Dermis microvascular lymphatic vessel endothelial cell (primary cell): Measurements from ENCODE around the gene TP73. TPM values are rescaled to one million over a fixed set of nuclear protein-coding genes. Genes with fewer than 3 reads are reported as not detected.

Experiments
- DNase-seq, 2 donors: peaks; one replicate each; pipeline versions ENCODE4 v3.0.0 to v3.0.0-alpha.2; 2010; ENCODE audit warnings: low read depth in 2 of 2
- total RNA-seq: library from RNA; depleted of rRNA; stranded (reverse); fragments of >200 nt; gene quantifications from 2 replicates; pipeline ENCODE4 v1.2.1, GENCODE V29; 2014

Gene TP73
- total RNA-seq, 1 donor from 2014 or later = not detected

DNA sequence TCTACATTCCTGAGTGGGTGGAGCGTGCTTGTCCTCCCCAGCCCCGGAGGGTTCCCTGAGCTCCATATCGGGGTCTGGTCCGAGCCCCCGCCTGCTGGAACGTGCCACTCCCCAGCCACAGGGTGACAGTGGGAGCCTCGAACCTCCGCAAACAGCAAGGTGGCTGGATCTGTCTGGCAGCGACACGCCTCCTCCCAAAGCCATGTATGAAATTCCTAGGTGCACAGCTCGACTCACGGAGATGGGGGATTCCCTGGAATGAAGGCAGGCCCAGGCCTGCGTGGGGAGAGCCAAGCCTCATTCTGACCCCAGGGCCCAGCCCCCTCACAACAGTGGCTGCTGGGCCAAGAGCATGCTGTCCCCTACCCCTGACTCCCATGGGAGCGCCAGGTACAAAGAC is 32.9 kb downstream of the TP73 start:
- no peak for DNase-seq

DNA sequence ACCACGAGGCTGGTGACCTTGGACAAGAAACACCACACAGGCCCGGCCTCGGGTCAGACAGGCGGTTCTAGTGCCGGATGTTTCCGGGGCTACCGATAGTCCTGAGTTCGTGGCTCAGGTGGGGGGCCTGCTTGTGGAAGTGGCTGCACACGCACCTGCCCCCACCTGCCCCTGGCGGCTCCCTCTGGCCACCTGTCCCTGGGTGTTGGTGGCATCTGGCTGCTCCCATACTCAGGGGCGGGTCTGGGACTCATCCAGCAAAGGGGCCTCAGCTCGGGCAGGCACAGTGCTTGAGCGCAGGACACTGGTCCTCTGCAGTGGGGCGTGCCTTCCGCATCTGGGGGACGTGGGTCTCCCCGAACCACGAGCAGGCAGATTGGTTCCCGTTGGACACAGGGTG is 33.6 kb downstream of the TP73 start:
- DNase-seq = no peak

DNA sequence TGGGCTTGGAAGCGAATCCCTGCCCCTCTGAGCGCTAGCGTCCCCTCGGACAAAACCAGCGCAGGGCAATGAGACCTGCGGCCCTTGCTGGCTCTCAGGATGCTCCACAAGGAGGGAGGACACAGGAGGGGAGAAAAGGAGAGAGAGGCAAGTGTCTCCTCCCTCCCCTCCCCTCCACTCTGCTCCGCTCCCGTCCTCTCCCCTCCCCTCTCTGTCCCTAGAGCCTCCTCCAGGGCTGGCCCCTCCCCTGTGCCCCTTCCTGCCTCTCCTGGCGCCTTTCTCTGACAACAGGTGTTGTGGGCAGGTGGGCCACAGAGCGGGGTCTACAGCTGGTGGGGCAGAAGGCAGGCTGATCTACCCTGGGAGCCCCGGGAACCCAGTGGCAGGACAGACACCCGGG is 35.2 kb downstream of the TP73 start:
- DNase-seq = no peak

DNA sequence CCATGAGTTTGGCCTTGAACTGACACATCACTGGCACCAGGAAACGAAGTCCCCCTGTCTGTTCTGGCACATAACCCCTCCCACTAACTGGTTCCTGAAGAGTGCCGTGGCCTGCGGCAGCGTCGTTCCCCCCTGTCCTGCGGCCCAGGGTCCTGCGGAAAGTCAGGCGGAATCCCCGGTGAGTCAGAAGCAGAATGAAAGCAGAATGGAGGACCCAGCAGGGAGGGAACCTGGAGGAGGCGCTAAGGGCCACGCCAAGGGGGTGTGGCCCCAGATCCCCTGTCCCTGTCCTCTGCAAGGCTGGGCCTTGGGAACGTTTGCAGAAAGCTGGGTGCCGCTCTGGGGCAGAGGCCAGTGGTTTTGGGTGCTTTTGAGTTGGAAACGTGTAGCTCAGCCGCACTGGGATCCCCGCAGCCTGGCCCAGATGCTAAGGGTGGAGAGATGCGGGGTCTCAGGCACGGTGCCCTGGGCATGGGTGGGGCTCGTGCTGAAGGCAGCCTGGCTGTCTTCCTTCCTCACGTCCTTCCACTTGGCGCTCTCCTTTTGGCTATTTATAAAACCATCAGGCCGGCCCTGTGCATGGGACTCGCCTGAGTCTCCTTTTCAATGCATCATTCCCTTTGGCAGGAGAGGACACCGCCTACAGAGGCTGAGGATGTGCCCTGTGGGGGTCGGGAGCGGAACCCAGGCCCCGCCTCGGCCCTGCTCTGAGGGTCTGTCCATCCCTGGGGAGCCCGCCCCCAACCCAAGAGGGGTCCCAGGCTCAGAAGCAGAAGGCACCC is 36.2 kb downstream of the TP73 start:
- DNase-seq = no peak

DNA sequence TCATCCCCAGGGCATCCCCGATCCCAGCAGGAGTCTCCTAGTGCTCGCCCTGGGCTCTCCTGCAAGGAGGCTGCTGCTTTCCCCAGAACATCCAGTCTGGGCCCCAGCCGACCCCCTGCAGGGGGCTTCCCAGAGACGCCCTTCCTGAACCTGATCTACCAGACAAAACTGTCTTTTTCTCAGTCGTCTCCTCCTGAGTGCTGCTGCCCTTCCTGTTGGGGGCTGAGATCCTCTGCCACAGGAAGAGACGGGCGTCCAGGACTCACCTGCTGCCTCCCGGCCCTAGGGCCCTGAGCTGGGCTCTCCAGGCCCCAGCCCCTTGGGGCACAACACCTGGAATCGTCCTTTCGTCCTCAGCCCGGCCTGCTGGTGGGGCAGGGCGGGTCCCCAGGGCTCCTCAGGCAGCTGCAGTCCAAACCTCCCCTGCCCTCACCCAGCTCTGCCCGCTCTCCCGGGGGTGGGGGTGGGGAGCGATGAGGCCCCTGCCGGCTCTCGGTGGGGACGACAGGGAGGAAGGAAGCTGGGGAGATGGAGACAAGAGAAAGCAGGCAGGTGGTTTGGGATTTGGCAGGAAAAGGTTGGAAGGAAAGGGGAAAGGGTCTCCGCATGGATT is 36.9 kb downstream of the TP73 start:
- no peak for DNase-seq

DNA sequence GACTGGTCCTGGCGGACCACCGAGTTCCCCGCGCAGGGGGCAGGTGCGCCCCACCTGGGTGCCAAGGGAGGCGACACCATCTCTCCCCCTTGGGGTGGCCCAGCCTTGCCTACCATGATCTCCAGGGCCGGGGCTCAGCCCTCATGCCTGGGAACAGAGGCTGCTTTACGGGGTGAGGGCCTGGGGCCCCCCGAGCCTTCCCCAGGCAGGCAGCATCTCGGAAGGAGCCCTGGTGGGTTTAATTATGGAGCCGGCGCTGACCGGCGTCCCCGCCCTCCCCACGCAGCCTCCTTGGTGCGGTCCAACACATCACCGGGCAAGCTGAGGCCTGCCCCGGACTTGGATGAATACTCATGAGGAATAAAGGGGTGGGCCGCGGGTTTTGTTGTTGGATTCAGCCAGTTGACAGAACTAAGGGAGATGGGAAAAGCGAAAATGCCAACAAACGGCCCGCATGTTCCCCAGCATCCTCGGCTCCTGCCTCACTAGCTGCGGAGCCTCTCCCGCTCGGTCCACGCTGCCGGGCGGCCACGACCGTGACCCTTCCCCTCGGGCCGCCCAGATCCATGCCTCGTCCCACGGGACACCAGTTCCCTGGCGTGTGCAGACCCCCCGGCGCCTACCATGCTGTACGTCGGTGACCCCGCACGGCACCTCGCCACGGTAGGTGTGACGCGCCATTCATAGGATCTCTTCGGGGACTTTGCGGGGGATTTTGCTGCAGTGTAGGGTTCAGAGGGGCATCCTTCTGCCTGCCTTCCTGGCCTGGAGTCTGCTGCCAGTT is 38.2 kb downstream of the TP73 start:
- no peak for DNase-seq

DNA sequence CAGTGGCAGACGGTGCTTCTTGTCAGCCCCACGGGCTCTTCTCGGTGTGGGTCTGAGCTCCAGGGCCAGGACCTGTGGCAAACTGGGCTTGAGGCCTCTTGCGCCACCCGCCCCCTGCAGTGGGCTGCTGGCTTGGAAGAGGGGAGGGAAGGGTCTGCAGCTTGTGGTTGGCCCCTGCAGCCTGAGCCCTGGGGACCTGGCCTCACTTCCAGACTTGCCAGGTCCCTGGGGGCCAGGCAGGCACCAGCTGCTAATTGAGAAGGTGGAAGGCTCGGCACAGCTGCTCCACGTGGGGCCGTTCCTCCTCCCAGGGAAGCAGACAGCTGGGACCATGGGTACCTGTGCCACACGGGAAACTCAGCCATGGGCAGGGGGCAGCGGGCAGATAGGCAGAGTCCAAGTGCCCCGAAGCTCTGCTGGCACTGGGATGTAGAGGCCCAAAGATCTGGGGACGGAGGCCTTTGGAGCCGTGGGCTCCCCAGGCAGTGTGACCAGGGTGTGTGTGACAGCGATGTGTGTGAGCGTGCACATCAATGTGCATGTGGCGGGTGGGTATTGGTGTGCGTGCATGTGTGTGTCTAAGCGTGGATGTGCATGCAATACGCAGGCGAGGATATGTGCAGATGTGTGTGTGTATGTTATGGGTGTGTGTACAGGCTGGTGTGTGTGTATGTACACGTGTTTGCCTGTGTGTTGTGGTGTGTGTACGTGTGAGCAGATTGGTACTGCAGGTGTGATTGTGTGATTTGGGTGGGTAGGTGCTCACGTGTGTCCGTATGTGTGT is 39.3 kb downstream of the TP73 start:
- no peak for DNase-seq

DNA sequence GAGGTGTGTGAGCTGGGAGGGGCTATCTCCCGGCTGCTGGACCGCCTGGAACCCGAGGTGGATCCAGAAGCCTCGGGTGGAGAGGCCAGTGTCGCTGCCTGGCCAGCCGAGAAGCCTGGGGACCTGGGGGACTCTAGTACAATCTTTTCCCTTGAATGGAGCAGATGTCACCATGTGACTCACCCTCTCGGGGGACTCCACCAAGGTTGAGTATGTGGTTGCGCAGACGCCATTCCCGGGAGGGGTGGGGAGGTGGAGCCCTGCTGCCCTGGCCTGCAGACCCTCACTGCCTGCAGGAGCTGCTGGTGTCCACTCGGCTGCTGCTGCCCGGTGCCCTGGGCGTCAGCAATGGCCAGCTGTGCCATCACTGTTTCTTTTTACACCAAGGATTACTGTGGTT is 40.3 kb downstream of the TP73 start:
- DNase-seq = no peak

DNA sequence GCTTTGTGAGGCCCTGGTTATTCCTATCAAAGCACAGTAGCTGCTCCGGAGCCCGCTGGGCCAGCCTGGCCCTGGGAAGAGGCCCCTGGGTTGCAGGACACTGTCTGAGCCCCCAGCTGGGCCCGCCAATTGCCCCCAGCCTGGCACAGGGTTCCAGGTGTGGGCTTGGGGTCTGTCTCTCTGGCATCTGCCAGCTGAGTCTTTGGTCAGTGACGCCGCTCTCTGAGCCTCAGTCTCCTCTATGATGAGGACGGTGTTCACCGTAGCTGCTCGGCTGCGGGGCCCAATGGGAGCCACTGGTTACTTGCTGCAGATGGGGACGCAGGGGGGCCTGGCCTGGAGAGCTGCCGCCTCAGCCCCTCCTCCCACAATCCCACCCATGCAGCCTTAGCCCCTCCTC is 41.0 kb downstream of the TP73 start:
- no peak for DNase-seq

DNA sequence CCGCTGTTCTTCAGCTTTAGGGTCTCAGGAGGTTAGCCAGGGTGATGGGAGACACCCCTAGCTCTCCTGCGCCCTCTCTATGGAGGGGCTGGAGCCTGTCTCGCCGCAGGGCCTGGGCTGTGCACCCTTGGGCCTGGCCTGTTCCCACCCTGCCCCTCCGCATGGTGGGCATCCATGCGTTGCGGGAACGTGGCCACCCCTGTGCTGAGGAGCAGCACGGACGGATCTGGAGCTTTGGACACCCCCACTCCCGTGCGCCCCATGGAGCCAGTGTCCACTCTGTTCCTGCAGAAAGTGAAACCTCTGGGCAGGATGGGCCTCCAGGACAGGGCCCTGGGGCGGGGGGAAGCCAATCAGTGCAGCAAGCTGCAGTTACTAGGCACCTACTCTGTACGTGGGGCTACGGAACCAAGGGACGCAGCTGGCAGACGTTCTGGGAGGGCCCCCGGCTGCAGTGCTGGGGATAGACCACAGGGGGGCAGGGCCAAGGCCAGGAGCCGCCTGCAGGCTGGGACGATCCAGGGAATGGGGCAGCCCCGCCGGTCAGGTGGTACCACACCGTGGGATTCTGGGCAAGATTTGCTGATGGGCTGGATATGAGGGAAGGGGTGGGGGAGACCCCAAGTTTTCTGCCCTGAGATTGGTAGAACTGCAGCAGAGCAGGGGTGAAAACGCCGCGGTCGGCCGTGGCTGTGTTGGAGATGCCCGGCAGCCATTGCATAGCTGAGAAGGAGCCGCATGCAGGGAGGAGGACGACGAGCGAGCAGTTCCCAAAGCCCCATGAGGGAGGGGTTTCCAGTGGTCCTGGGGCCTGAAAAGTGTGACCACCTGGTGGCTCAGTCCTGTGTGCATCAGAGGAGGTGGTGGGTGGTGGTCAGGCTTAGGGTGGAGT is 43.3 kb downstream of the TP73 start:
- peak; percentile 9 to 42 for DNase-seq

DNA sequence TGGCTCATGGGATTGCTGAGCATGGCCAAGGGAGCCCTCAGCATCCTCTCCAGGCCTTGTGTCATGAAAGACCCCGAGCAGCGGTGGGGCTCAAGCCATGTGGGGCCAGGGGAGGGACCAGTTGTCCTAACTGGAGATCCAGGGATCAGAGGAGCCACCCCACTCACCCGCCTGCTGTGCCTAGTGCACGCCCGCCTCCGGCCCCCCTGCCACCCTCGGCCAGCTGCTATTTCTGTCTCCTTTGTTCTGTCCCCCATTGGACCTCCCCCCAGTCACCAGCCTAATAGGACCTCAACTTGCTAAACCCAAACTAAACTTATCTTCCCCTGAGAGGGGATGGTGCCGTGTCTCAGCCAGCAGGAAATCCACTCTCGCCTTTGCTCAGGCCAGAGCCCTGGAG is 44.4 kb downstream of the TP73 start:
- DNase-seq = no peak

DNA sequence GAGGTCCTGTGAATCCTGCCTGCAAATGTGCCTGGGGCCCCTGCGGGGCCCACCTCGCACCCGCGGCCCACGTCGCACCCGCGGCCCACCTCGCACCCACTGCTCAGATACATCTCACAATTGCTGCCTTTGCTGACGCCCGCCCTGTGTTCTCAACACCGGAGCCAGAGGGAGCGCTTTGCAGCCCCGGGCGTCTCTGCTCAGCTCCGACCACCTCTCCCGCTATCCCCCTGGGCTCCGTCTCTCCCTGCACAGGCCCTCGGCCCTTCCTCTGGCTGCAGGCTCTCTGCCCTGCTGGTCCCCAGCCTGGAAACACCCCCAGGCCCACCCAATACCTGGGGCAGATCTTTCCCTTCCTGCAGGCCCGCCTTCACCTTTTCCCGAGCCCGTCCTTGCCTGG is 44.8 kb downstream of the TP73 start:
- no peak for DNase-seq

DNA sequence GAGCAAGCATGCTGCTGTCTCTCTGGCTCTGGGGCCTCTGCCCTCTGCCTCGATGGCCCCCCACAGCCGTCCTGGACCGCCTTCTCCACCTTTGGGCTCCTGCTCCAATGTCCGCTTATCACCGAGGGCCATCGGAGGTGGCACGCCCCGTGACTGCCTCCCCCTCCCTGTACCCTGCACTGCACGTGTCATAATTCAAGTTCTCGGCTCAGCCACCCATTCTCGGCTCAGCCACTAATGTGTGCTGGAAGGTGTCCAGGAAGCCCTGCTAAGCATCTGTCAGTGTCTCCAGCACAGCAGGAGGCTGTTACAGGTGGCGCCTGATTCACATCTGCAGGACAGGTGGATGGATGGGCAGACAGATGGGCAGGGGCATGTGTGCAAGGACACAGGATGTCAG is 45.5 kb downstream of the TP73 start:
- no peak for DNase-seq

DNA sequence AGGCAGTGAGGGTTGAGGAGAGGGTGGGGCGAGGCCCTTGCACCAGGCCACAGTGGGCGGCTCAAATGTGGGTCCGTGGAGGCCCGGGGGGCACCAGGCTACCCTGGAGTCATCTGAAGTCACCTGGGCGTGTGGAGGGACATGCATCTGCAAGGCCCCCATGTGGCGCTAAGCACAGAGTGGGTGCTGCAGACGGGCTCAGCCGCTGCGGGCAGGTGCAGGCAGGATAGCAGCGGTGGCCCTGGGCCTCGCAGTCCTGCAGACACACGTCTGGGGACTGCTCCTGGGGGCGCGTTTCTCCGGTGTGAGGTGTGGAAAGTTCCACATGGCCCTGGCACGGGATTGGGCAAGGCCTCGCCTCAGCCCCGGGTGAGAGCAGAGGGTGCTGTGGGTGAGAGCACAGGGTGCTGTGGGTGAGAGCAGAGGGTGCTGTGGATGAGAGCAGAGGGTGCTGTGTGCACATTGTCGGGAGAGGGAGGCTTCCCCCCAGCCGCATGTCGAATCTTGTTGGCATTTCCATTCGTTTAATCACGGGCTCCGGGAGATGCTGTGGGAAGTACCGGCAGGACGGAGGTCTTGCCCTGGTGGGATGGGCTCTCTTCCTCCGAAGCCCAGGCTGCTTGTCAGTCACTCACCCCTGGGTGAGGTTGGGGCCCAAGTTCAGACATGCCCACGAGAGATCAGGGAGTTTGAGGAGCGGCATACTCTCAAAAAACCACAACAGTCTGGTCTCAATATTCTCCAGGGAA is 46.5 kb downstream of the TP73 start:
- no peak for DNase-seq

DNA sequence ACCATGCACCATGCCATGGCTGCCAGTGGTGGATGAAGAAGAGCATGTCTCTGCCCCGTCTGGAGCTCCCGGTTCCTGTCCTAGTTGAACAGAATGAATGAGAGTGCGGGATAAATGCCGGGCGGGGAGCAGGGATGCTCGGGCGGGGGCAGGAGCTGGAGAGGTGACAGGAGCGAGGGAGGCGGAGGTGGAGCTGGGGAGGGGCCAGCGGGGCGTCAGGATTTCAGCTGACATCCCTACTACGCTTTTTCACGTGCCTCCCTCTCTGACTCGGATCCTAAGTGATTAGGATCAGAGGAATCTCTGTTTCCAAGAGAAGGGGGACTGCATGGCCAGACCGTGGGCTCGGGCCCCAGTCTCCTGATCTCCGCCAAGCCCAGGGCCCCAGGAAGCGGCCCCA is 47.3 kb downstream of the TP73 start:
- no peak for DNase-seq

DNA sequence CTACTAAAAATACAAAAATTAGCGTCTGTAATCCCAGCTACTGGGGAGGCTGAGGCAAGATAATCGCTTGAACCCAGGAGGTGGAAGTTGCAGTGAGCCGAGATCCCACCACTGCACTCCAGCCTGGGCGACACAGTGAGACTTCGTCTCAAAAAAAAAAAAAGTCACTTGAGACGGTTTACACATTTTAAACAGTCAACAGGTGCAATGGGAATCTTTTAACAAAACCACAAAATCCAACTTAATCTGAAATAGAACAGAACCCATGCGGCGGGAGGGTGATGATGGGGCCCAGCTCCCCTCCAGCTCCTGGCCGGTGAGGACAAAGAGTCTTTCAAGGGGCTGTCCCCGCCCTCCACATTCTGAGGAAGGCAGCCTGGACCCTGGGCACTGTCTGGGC is 48.3 kb downstream of the TP73 start:
- no peak for DNase-seq

DNA sequence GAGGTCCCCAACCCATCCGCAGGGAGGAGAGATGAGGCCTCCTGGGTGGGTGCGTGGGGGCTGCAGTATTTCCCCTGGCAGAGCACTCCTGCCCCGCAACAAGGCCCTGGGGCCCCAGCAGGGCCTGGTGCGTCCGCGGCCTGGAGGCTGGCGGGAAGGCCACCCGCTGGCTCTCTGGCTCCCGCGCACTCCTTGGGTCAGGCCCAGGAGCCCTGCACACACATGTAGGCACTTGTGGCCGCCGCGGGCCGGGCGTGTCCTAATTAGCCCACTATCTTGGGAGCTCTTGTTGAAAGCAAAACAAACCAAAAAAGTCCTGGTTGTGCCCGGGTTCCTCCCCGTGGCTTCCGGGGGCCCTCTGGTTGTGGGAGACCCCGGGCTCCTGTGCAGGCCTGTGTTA is 50.2 kb downstream of the TP73 start:
- DNase-seq = no peak

DNA sequence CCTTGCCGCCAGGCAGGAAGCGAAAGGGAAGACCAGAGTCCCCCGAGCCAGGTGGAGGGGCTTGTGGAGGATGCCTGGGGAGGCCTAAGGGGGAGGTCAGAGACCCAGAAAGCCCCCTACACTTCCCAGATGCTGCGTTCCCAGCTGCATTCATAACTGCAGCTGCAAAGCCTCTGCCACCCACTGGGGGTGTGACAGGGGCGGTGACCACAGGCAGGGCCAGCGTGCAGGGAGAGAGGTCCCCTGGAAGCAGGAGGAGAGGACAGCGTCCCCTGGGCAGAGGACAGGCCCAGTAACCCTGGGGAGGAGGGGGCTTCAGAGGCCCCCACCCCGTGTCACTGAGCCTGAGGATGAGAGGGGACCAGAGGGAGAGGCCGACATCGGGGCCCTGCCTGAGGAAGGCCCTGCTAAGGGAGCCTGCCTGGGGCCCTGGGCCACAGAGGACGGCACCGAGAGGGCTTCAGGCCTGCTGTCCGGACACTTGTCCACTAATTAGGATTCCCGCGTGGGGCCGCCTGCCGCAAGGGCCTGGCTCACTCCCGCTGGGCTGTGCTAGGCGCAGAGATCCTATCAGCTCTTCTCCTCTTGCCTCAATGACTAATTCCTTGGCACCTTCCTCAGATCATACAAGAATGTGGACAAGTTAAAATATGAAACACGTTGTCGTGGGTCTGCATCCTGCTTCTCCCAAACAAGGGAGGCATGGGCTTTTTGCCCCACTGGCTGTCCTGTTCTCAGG is 50.8 kb downstream of the TP73 start:
- DNase-seq = no peak

DNA sequence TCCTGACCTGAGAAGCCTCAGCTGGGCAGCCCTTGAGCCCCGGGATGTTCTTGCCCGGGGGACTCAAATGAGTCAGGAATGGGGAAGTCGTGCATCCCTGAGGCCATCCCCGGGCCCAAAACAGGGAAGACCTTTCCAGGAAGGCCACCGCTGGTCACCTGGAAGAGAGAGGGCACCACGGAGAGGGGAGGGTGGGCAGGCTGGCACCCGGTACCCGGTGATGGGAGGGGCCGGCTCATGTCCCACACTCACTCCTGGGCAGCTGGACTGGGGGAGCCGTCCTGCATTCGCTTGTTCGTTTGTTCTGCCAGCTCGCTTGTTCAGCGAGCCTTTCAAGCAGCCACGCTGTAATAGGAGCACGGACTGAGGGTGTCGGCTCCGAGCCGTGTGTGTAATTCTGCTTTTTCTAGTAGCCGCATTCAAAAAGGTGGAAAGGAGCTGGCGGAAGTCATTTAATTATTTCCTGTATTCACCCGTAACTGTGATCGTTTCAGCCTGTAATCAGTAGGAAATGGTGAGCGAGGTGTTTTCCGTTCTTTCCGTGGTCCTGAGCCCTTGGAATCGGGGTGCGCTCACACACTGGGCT is 51.6 kb downstream of the TP73 start:
- DNase-seq = no peak
